ENCODE results near the gene DNLZ. TPM values are rescaled to one million over a fixed set of nuclear protein-coding genes. Genes with fewer than 3 reads are reported as not detected.

Gene DNLZ
- total RNA-seq, 1 donor from 2014 or later = 31.5 TPM

Other genes with a start within 250 kb of the DNLZ start
- 49.8 and 52.7 TPM in 2 replicates for gene TMEM250, start 244.9 kb downstream of the DNLZ start, total RNA-seq
- gene LHX3, start 158.6 kb downstream of the DNLZ start, total RNA-seq = not detected in 2 replicates
- gene QSOX2, start 117.9 kb downstream of the DNLZ start, total RNA-seq = 26.4 and 28.0 TPM in 2 replicates
- gene CCDC187, start 59.6 kb downstream of the DNLZ start, total RNA-seq = not detected in 2 replicates
- 19.2 and 20.5 TPM in 2 replicates for gene GPSM1, start 36.2 kb downstream of the DNLZ start, total RNA-seq
- gene CARD9, start 9.9 kb upstream of the DNLZ start, total RNA-seq = 7.8 and 9.2 TPM in 2 replicates
- 27.3 and 28.0 TPM in 2 replicates for gene SNAPC4, start 36.4 kb upstream of the DNLZ start, total RNA-seq
- 56.4 and 60.0 TPM in 2 replicates for gene ENTR1, start 46.9 kb upstream of the DNLZ start, total RNA-seq
- gene PMPCA, start 46.9 kb upstream of the DNLZ start, total RNA-seq = 114 and 124 TPM in 2 replicates
- 19.6 and 20.6 TPM in 2 replicates for gene INPP5E, start 76.1 kb upstream of the DNLZ start, total RNA-seq
- gene SEC16A, start 119.3 kb upstream of the DNLZ start, total RNA-seq = 79.2 and 81.2 TPM in 2 replicates
- gene NOTCH1, start 182.3 kb upstream of the DNLZ start, total RNA-seq = 108 and 113 TPM in 2 replicates